GM18519 (cell line): ENCODE data around the gene GDF15.
A peak's percentile ranks its signal among the peaks of the same experiment; 100 is the strongest.

Experiments used
- ATAC-seq: cut with Tn5 transposase; IDR thresholded peaks from one replicate; pipeline ENCODE4 v1.9.1; 2021; ENCODE audit warnings: mild to moderate bottlenecking, moderate library complexity; ENCODE audit not compliant: unreplicated experiment, low FRiP score

The GDF15 gene

DNA sequence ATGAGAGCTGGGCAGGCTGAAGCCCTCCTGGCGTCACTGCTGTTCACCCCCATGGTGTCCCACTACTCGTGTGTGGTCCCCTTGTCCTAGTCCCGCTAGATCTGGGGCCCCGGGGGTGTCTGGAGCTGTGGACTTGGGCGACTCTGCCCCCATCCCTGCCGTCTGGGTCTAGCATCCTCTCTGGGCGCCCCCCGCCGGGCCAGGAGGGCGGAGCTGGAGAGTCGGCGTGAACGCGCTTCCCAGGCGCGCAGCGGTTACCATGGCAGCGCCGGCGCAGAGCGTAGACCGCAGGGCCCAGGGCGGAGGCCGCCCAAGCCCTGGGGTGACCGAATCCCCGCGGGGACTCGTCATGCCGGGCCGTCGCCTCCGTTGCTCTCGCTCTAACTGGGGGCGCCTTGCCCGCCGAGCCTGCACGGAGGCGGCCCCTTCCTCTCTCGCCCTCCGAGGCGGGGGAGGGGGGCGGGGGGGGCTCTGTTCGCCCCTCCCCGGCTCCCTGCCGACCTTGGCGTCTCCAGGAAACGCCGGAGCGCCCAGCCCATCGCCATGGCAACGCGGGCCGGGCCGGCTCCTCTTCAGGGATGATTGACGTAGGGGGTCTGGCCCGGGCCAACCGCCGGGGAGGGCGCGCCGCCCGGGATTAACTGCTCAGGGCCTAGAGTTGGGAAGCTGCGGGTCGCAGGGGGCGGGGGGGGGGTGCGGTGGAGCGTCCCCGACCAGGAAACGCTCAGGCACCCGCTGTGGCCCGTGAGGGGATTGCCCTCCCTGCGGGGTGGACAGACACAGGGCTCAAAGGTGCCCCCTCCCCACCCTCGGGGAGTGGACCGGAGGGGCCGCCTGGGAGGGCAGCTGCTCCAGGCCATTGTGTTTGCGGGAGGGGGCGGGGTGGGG, 43.1 kb downstream of the GDF15 start:
- peak; percentile 60 for ATAC-seq

DNA sequence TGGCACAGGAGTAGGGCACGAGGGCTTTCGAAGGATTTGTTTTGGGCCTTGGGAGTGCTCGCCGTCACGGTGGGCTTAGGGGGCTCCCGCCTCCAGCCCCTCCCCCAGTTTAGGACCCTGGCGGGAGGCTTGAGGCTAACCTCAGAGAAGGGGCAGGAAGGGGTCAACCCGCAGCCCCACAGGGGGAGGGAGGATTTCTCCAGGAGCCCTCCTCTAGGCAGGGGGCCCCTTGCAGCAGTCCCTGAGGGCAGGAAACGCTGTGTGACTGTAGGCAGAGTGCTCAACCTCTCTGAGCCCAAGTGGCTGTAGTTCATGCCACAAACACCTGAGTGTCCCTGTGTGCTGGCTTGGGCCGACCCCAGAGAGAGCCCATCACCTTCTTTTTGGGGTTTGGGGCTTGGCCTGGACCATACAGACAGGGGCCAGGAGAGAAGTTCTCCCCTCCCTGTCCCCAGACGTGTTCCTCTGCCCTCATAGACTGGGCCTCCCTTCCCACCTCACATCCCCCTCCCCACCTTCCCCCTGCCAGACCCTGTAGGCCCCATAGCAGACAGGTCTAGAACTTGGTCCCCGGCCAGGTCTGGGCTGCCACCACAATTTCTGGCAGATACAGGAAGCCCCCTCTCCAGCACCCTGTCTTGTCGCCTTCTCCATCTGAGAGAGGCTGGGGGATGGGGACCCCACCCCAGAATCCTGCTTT, 43.9 kb downstream of the GDF15 start:
- no peak for ATAC-seq

- no peak for ATAC-seq
Observed at GRCh38 chr19:18430417-18431144, 44.6 kb downstream of the GDF15 start.

DNA sequence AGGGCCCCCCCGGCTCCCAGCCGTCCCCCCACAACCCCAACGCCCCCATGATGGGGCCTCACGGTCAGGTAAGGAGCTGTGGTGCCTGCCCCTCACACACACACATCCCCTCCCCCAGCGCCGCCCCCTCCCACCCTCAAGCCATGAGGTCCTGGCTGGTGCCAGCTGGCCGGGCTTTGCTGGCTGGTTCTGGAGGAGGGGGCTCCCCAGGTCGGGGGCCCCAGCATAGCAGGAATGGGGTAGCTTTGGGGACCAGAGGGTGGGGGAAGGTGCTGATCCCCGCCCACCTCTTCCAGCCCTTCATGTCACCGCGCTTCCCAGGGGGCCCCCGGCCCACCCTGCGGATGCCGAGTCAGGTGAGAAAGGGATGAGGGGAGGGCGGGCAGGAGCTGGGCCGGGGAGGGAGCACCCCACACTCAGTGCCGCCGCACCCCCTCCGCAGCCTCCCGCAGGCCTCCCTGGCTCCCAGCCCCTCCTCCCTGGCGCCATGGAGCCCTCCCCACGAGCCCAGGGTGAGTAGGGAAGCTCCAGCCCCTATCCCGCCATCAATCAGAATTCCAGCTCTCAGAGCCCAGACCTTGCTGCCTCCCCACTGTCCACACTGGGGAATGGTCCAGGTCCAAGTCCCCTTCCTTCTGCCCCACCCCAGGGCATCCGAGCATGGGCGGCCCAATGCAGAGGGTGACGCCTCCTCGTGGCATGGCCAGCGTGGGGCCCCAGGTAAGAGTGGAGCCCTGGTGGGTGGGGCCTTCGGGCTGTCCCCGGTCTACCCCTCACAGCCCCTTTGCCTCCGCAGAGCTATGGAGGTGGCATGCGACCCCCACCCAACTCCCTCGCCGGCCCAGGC, 45.6 kb downstream of the GDF15 start:
- no peak for ATAC-seq

DNA sequence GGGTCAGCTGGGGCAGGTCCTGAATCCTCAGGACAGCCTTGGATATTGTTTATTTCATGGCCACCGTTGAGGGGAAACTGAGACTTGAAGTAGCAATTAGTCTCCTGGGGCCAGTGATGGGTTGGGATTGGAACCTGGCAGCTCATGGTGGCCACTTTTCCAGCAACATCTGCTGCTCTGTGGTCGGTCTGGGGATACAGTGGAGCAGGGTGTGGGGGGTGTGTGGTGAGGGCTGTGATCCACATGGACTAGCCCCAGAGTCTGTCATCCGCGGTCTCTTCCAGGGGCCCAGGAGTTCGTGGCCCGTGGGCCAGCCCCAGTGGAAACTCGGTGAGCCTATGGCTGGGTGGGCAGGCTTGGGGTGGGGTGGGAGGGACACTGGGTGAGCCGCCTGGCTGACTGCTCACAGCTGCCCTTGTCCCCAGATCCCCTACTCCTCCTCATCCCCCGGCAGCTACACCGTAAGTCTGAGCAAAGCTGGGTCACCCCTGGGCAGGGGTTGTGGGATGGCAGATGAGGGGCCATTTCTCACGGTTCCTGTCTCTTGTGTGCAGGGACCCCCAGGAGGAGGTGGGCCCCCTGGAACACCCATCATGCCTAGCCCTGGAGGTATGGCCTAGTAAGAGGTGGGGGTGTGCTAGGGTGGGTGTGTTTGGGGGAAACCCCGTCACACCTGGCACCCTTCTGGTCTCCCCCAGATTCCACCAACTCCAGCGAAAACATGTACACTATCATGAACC, 46.5 kb downstream of the GDF15 start:
- ATAC-seq: no peak

- ATAC-seq: no peak
Observed at GRCh38 chr19:18433015-18433691, 47.2 kb downstream of the GDF15 start.

DNA sequence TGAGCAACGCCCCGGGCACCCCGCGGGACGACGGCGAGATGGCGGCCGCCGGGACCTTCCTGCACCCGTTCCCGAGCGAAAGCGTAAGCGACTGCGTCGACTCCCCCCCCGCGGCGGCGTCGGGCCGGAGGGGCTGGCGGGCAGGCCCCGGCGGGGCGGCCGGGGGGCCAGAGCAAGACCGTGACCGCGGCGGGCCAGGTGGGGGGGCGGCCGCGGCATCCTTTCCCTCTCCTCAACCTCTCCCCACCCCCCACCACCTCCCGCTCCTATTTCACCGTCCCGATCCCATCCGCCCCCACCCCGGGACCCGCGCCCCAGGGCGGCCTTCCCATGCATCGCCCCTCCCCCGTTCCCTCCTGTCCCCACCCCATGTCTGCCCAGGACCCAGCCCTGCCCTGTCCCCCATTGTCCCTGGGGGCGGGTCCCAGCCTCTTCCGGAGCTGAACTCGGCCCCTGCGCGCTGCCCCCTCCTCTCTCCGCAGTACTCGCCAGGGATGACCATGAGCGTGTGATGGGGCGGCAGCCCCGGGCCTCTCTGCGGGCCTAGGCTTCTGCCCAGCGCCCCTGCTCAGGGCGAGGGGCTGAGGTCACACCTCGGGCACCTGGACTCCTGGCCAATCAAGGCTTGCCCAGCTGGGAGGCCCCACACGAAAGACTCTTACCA, 47.9 kb downstream of the GDF15 start:
- ATAC-seq: no peak

GRCh38 chr19:18434411-18435175, 48.6 kb downstream of the GDF15 start:
- no peak for ATAC-seq

DNA sequence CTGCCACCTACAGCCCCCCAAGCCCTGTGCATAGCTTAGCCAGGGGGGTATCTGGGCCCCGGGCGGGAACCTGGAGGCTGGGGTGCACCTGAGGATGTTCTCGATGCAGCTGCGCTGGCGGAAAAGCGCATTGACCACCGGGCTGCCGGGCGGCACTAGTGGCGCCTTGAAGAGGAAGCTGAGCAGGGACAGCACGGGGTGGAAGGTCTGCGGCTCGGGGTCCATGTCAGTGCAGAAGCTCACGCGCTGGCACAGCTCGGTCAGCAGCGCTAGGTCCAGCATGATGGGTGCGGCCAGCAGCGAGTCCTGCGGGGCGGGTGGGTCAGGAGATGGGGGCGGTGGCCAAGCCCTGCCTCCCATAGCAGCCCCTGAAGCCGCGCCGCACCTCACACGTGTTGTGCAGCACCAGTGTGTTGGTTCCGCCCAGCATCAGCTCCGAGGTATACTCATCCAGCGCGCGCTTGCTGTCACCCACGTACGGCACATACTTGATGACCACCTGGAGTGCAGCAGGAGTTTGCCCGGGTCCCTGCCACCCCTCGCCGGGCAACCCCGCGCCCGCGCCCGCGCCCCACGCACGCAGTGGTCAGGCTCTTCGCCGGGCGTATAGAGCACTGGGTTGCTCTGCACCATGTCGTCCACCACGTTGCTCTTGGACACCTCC, 49.4 kb downstream of the GDF15 start:
- ATAC-seq: no peak

GRCh38 chr19:18435842-18436670, 50.1 kb downstream of the GDF15 start:
- no peak for ATAC-seq

GRCh38 chr19:18436671-18437490, 50.9 kb downstream of the GDF15 start:
- ATAC-seq: no peak

DNA sequence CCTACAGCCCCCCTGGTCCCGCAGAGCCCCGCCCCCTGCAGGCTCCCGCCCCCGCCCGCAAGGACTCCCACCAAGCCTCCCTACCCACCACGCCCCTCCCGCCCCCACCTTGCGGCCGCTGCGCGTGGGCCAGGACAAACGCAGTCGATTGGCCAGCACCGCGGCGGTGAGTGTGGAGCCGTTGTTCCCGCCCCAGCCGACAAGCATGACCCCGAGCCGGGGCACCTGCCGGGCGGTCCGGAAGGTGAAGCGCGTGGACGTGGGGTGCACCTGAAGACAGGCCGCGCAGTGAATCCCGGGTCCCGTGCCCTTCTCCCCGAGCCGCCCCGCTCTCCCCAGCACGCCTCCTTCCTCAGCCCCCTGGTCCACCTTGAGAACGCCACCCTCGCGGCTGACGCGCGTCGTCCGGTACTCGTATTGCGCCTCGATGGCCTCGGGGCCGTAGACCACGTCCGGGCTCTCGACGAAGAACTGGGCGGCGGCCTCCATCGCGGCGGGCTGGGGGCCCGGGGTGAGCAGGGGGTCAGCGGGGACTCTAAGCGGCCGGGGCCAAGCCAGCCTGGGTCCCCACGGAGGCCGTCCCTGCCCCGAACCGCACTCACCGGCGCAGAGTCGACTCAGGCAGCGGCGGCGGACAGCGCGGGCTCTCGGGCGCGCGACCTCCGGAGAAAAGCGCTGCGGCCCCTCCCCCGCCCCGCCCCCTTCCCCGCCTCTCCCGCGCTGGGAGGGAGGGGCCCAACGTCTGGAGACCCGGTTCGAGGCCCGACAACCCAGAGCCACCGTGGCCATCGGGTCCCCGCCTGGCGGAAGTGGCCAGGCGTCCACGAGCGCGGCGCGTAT, 51.8 kb downstream of the GDF15 start, which contains the start of gene ISYNA1:
Gene ISYNA1 (minus strand): TSS at position 643 of the 840 bp plus-strand sequence. CDS start 154 bp downstream, at position 489.
- ATAC-seq: no peak

DNA sequence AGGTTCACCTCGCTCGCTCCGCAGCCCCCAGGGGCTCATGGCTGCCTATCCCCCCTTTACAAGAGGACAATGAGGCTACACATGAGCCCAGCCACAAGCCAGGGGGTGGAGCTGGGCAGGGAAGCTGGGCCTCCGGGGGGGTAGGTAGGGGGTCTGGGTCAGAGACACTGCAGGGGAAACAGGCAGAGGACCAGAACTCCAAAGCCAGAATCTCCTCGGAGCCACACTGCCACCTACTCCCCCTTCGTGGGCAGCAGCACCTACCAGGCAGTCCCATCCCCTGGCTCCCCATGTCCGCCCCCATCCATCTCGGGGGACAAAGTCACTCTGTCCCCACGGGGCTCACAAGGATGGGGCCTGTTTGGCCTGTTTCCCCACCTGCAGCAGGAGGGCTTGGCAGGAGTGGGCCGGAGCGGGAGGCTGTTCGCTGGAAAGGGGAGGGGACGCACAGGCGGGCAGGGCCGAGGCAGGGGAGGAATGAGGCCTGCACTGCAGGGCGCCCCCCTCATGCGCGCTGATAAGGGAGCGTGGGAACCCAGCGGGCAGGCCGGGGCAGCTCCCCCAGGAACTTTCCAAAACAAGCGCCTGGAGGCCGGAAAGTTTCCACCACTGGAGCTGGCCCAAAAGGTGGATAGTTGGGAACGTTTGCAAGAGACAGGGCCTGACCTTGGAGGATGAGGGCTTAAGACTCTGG, 52.5 kb downstream of the GDF15 start:
- ATAC-seq: no peak
